NCI-H2171 treated with DMSO at 0.1 percent for 48 hours (cell line): ENCODE measurements around the gene TRMT61A.
A peak's percentile ranks its signal among the peaks of the same experiment; 100 is the strongest.

ENCODE experiments used
- DNase-seq: peaks from one replicate; lab custom pipeline; 2025; lab: John Stamatoyannopoulos, UW

Gene TRMT61A

GRCh38 chr14:103568952-103569351 lies 40.0 kb downstream of the TRMT61A start:
- no peak for DNase-seq

GRCh38 chr14:103569408-103569807 lies 40.4 kb downstream of the TRMT61A start:
- DNase-seq: no peak

GRCh38 chr14:103574104-103574503 lies 45.1 kb downstream of the TRMT61A start:
- no peak for DNase-seq

GRCh38 chr14:103574707-103575285 lies 45.8 kb downstream of the TRMT61A start:
- DNase-seq: no peak

GRCh38 chr14:103576371-103577024 lies 47.5 kb downstream of the TRMT61A start:
- peak; percentile 84 for DNase-seq

- DNase-seq: no peak
Observed at GRCh38 chr14:103578401-103579075, 49.5 kb downstream of the TRMT61A start.

- DNase-seq: no peak
Observed at GRCh38 chr14:103581206-103581605, 52.2 kb downstream of the TRMT61A start.

- DNase-seq: no peak
Observed at GRCh38 chr14:103581954-103582703, 53.1 kb downstream of the TRMT61A start.

- DNase-seq: no peak
Observed at GRCh38 chr14:103584326-103584915, 55.4 kb downstream of the TRMT61A start.
